Endothelial cell (in vitro differentiated cells): ENCODE measurements around the gene ANKRD13C. TPM values are rescaled to one million over a fixed set of nuclear protein-coding genes. Genes with fewer than 3 reads are reported as not detected.

Source experiments
- DNase-seq: peaks from one replicate; pipeline ENCODE4 v3.0.0; 2021; ENCODE audit warnings: low spot score
- H3K27ac Mint-ChIP-seq: one replicate; pipeline ENCODE4 v1.8.0; 2021; ENCODE audit warnings: mixed read lengths, inconsistent platforms; ENCODE audit not compliant: unreplicated experiment
- H3K27me3 Mint-ChIP-seq: one replicate; pipeline ENCODE4 v1.8.0; 2021; ENCODE audit warnings: mild to moderate bottlenecking, moderate library complexity, mixed read lengths, inconsistent platforms; ENCODE audit not compliant: unreplicated experiment
- H3K36me3 Mint-ChIP-seq: one replicate; pipeline ENCODE4 v1.8.0; 2021; ENCODE audit warnings: mild to moderate bottlenecking, low read depth, mixed read lengths, inconsistent platforms; ENCODE audit not compliant: unreplicated experiment
- H3K4me1 Mint-ChIP-seq: one replicate; pipeline ENCODE4 v1.8.0; 2021; ENCODE audit warnings: mild to moderate bottlenecking, mixed read lengths, inconsistent platforms; ENCODE audit not compliant: unreplicated experiment
- H3K4me3 Mint-ChIP-seq: one replicate; pipeline ENCODE4 v1.8.0; 2021; ENCODE audit warnings: mild to moderate bottlenecking, mixed read lengths, inconsistent platforms; ENCODE audit not compliant: unreplicated experiment
- H3K9me3 Mint-ChIP-seq: one replicate; pipeline ENCODE4 v1.8.0; 2021; ENCODE audit warnings: mixed read lengths, inconsistent platforms; ENCODE audit not compliant: unreplicated experiment
- total RNA-seq: library from RNA; stranded (reverse); fragmentation: NEBNext Ultra II Directional; extraction: Animal tissue kit (Norgen Biotek cat#: 25700); gene quantifications from one replicate; pipeline ENCODE4 v1.2.1, GENCODE V29; 2021; ENCODE audit not compliant: unreplicated experiment
- TF ChIP-seq, protein P1 (sequence below): fragments of 200-600 bp; sonication (generic); IDR thresholded peaks from one replicate; pipeline ENCODE4 v1.5.0; 2021; ENCODE audit warnings: antibody characterized with exemption; ENCODE audit not compliant: unreplicated experiment

ANKRD13C gene
- total RNA-seq, 1 donor from 2014 or later = 20.9 TPM

DNA sequence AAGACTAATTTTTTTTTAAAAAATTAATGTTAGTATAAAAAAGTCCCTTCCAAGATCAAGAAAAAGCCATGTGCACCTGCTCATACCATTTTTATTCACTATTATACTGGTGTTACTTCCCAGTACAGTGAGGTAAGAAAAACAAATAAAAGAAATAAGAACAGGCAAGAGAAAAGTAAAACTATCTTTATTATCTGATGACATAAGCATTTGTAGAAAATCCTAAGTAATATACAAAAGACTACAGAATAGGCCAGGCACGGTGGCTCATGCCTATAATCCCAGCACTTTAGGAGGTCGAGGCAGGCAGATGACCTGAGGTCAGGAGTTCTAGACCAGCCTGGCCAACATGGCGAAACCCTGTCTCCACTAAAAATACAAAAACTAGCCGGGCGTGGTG, 68.1 kb downstream of the ANKRD13C start:
- Mint-ChIP-seq H3K4me1 (no peaks in the 10 kb centered on the region), H3K27me3 (no peaks in the 10 kb centered on the region), H3K9me3 (no peaks in the 10 kb centered on the region), H3K27ac (no peak overlapping the region), H3K4me3 (no peak overlapping the region), H3K36me3 (peaks cover 10% of the 10 kb centered on the region)
- TF ChIP-seq, protein P1, sequence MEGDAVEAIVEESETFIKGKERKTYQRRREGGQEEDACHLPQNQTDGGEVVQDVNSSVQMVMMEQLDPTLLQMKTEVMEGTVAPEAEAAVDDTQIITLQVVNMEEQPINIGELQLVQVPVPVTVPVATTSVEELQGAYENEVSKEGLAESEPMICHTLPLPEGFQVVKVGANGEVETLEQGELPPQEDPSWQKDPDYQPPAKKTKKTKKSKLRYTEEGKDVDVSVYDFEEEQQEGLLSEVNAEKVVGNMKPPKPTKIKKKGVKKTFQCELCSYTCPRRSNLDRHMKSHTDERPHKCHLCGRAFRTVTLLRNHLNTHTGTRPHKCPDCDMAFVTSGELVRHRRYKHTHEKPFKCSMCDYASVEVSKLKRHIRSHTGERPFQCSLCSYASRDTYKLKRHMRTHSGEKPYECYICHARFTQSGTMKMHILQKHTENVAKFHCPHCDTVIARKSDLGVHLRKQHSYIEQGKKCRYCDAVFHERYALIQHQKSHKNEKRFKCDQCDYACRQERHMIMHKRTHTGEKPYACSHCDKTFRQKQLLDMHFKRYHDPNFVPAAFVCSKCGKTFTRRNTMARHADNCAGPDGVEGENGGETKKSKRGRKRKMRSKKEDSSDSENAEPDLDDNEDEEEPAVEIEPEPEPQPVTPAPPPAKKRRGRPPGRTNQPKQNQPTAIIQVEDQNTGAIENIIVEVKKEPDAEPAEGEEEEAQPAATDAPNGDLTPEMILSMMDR = no peak
- no peak for DNase-seq

DNA sequence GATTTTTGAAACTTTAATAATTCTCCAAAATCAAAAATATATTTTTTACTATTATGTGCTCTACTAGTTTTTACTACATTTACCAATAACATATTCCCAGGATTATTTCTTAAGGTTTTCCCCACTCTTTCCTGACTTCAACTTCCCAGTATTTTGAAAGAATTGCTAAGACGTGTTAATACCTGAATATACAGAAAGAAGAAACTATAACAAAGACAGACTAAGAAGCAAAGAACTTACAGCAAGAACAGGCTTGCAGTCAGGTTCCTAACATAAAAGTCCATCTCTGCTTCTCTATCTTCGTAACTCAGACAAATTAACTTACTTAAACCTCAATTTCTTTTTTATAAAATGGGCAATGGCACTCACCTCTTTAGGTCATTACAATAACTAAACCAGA, 70.2 kb downstream of the ANKRD13C start:
- no peaks in the 10 kb centered on the region for H3K9me3 Mint-ChIP-seq
- H3K4me1 Mint-ChIP-seq = peaks cover 6% of the 10 kb centered on the region
- DNase-seq = no peak
- H3K27ac Mint-ChIP-seq = no peak overlapping the region
- TF ChIP-seq, protein P1 = no peak
- no peaks in the 10 kb centered on the region for H3K27me3 Mint-ChIP-seq
- H3K36me3 Mint-ChIP-seq = peaks cover 14% of the 10 kb centered on the region
- no peak overlapping the region for H3K4me3 Mint-ChIP-seq

DNA sequence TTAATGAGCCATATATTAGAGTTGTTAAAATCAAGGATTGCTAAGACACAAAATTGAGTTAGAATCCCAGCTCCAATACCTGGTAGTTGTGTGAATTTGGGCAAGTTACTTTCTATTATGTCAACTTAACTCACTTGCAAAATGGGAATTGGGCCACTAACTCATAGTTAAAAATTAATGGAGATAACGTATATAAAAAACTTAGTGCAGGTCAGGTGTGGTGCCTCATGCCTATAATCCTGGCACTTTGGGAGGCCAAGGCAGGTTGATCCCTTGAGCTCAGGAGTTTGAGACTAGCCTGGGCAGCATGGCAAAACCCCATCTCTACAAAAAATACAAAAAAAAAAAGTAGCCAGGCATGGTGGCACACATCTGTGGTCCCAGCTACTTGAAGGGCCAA, 75.8 kb downstream of the ANKRD13C start:
- DNase-seq = no peak
- Mint-ChIP-seq H3K4me1 (peaks cover 6% of the 10 kb centered on the region), H3K36me3 (peaks cover 14% of the 10 kb centered on the region), H3K9me3 (no peaks in the 10 kb centered on the region), H3K27ac (no peak overlapping the region), H3K27me3 (no peaks in the 10 kb centered on the region), H3K4me3 (no peak overlapping the region)
- TF ChIP-seq, protein P1 = no peak

DNA sequence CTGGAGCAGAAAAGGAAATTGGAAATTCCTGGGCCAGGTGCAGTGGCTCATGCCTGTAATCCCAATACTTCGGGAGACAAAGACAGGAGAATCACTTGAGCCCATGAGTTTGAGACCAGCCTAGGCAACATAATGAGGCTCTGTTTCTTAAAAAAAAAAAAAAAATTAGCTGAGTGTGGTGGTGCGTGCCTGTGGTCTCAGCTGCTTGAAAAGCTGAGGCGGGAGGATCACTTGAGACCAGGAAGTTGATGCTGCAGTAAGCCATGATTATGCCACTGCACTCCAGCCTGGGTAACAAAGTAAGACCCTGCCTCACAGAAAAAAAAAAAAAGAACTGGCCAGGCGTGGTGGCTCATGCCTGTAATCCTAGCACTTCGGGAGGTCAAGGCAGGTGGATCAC, 76.6 kb downstream of the ANKRD13C start:
- peaks cover 17% of the 10 kb centered on the region for H3K36me3 Mint-ChIP-seq
- TF ChIP-seq, protein P1 = no peak
- no peak overlapping the region for H3K4me3 Mint-ChIP-seq
- H3K27me3 Mint-ChIP-seq = no peaks in the 10 kb centered on the region
- H3K27ac Mint-ChIP-seq = no peak overlapping the region
- H3K9me3 Mint-ChIP-seq = no peaks in the 10 kb centered on the region
- no peak for DNase-seq
- peaks cover 6% of the 10 kb centered on the region for H3K4me1 Mint-ChIP-seq

DNA sequence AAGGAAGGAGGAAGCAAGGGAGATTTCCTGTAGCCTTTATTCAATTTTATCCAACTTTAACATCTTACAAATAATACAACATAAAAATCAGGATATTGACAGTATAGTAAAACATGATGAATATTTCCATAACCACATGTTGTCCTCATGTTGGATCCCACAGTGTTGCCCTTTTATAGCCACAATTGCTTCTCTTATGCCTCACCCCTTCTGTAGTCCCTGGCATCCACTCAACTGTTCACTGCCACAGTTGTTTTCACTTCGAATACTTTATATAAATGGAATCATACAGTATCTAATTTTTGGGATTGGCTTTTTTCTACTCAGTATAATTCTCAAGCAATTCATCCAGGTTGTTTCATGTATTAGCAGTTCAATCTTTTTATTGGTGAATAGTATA, 88.6 kb downstream of the ANKRD13C start:
- no peak overlapping the region for H3K27ac Mint-ChIP-seq
- TF ChIP-seq, protein P1 = no peak
- H3K27me3 Mint-ChIP-seq = peaks cover 4% of the 10 kb centered on the region
- H3K4me1 Mint-ChIP-seq = peaks cover 11% of the 10 kb centered on the region
- no peak overlapping the region for H3K4me3 Mint-ChIP-seq
- DNase-seq = no peak
- peaks cover 30% of the 10 kb centered on the region for H3K36me3 Mint-ChIP-seq
- no peaks in the 10 kb centered on the region for H3K9me3 Mint-ChIP-seq
